Lower lobe of right lung (tissue), 2 donors: ENCODE data around the gene ITGAL. TPM values are rescaled to one million over a fixed set of nuclear protein-coding genes. Genes with fewer than 3 reads are reported as not detected.

ENCODE experiments used
- ATAC-seq, 2 donors: fragments of 200-7000 bp; cut with Tn5 transposase; one replicate each; pipeline ENCODE4 v1.9.1; 2020 to 2022; ENCODE audit warnings: mild to moderate bottlenecking in 2 of 2, moderate library complexity in 2 of 2
- DNase-seq: peaks from one replicate; pipeline ENCODE4 v3.0.0-alpha.2; 2020
- H3K27ac ChIP-seq: fragments of 200-600 bp; one replicate; pipeline ENCODE4 v1.8.0; 2022
- H3K27me3 ChIP-seq: fragments of 200-600 bp; one replicate; pipeline ENCODE4 v1.8.0; 2022; ENCODE audit warnings: low read depth
- H3K36me3 ChIP-seq: fragments of 200-600 bp; one replicate; pipeline ENCODE4 v1.8.0; 2022; ENCODE audit warnings: mild to moderate bottlenecking
- H3K4me1 ChIP-seq: fragments of 200-600 bp; one replicate; pipeline ENCODE4 v1.8.0; 2022
- H3K4me3 ChIP-seq: fragments of 200-600 bp; one replicate; pipeline ENCODE4 v1.8.0; 2022; ENCODE audit warnings: mild to moderate bottlenecking
- H3K9me3 ChIP-seq: fragments of 200-600 bp; one replicate; pipeline ENCODE4 v1.8.0; 2022
- CTCF ChIP-seq: fragments of 200-600 bp; IDR thresholded peaks from one replicate; pipeline ENCODE4 v1.8.0; 2022; ENCODE audit warnings: antibody characterized with exemption, mild to moderate bottlenecking
- intact Hi-C: fragments of 100-400 bp; cut with DNase I; formaldehyde crosslinking; loops from one replicate; pipeline ENCODE4 v1.11.0; 2022
- microRNA-seq: library from miRNA; unstranded; fragments of <30 nt; microRNA quantifications from one replicate; pipeline ENCODE4 v1.2.0, GENCODE V29; 2020; ENCODE audit warnings: borderline number of aligned reads
- total RNA-seq: library from RNA; stranded (reverse); fragmentation: NEBNext Ultra II Directional; extraction: Animal tissue kit (Norgen Biotek cat#: 25700); gene quantifications from one replicate; pipeline ENCODE4 v1.2.1, GENCODE V29; 2021
- donor health status: DM: no; HTN: yes; CAD: no; lungs with severe emphysema.

Gene ITGAL
- total RNA-seq, 1 donor from 2014 or later: 127 TPM

GRCh38 chr16:30569281-30569680, 96.7 kb downstream of the ITGAL start:
- Histone ChIP-seq H3K4me1 (peaks cover 27% of the 10 kb centered on the region), H3K27ac (no peak overlapping the region), H3K9me3 (no peaks in the 10 kb centered on the region), H3K27me3 (no peaks in the 10 kb centered on the region), H3K4me3 (no peak overlapping the region), H3K36me3 (no peaks in the 10 kb centered on the region)
- ATAC-seq (no peak), DNase-seq (no peak)
- intact Hi-C loops: no loop called here
- no peak for TF ChIP-seq CTCF

GRCh38 chr16:30569746-30570635, 97.4 kb downstream of the ITGAL start:
- H3K27ac ChIP-seq: peak overlapping the region; percentile 98
- intact Hi-C loops: no loop called here
- H3K9me3 ChIP-seq: no peaks in the 10 kb centered on the region
- no peak for ATAC-seq
- no peak for TF ChIP-seq CTCF
- H3K27me3 ChIP-seq: no peaks in the 10 kb centered on the region
- H3K36me3 ChIP-seq: no peaks in the 10 kb centered on the region
- DNase-seq: no peak
- H3K4me1 ChIP-seq: peaks cover 27% of the 10 kb centered on the region
- peak overlapping the region; percentile 89 for H3K4me3 ChIP-seq

GRCh38 chr16:30570636-30571444, 98.3 kb downstream of the ITGAL start:
- H3K36me3 ChIP-seq: no peaks in the 10 kb centered on the region
- H3K27ac ChIP-seq: peak overlapping the region; percentile 98
- intact Hi-C loops: no loop called here
- H3K4me3 ChIP-seq: peak overlapping the region; percentile 89
- peaks cover 27% of the 10 kb centered on the region for H3K4me1 ChIP-seq
- TF ChIP-seq CTCF: no peak
- DNase-seq: peak; percentile 53
- no peaks in the 10 kb centered on the region for H3K27me3 ChIP-seq
- peak; percentile 1 to 31 for ATAC-seq
- no peaks in the 10 kb centered on the region for H3K9me3 ChIP-seq

- Histone ChIP-seq H3K27me3 (no peaks in the 10 kb centered on the region), H3K36me3 (no peaks in the 10 kb centered on the region), H3K4me1 (peaks cover 27% of the 10 kb centered on the region), H3K4me3 (peak within 1 kb of the TSS; percentile 89), H3K9me3 (no peaks in the 10 kb centered on the region), H3K27ac (peak within 1 kb of the TSS; percentile 98)
- no peak for TF ChIP-seq CTCF
- DNase-seq (peak; percentile 95), ATAC-seq (peak; percentile 94 to 96)
- intact Hi-C loops: no loop called here
Measured at GRCh38 chr16:30571445-30572322, 99.1 kb downstream of the ITGAL start, which contains the start of gene ZNF688. Gene ZNF688, minus strand, starts transcription at chr16:30571714. Its CDS starts 85 bp downstream, at chr16:30571629.

Small RNA genes within 50 kb of the gene (microRNA-seq; reads per million reads assigned to microRNA genes)
- gene MIR4518: not detected

Other genes starting within 250 kb of the ITGAL start
- 27.6 TPM for gene NPIPB13, start 224.3 kb upstream of the ITGAL start, total RNA-seq
- 52.3 TPM for gene CD2BP2, start 117.4 kb upstream of the ITGAL start, total RNA-seq
- gene TBC1D10B, start 102.2 kb upstream of the ITGAL start, total RNA-seq: 36.9 TPM
- not detected for gene MYL11, start 97.9 kb upstream of the ITGAL start, total RNA-seq
- gene SEPTIN1, start 90.2 kb upstream of the ITGAL start, total RNA-seq: 6.0 TPM
- gene ZNF48, start 77.3 kb upstream of the ITGAL start, total RNA-seq: 6.2 TPM
- gene ZNF771, start 65.1 kb upstream of the ITGAL start, total RNA-seq: 3.8 TPM
- gene DCTPP1, start 42.7 kb upstream of the ITGAL start, total RNA-seq: 19.1 TPM
- 54.6 TPM for gene SEPHS2, start 26.9 kb upstream of the ITGAL start, total RNA-seq
- gene ZNF768, start 53.8 kb downstream of the ITGAL start, total RNA-seq: 24.9 TPM
- gene ZNF747, start 62.1 kb downstream of the ITGAL start, total RNA-seq: 9.3 TPM
- gene ZNF764, start 85.6 kb downstream of the ITGAL start, total RNA-seq: 8.4 TPM
- 13.5 TPM for gene ZNF688, start 99.0 kb downstream of the ITGAL start, total RNA-seq
- 16.2 TPM for gene ZNF785, start 113.0 kb downstream of the ITGAL start, total RNA-seq
- 7.7 TPM for gene ZNF689, start 137.6 kb downstream of the ITGAL start, total RNA-seq
- 46.3 TPM for gene PRR14, start 178.2 kb downstream of the ITGAL start, total RNA-seq
- 68.6 TPM for gene FBRS, start 185.7 kb downstream of the ITGAL start, total RNA-seq
- gene SRCAP, start 226.4 kb downstream of the ITGAL start, total RNA-seq: 73.8 TPM